Measurements from ENCODE around the gene CD200.

Gene CD200

GRCh38 chr3:112407888-112408702 is 75.1 kb downstream of the CD200 start:
- in situ Hi-C loops (cut with MboI; ENCODE audit: low sequenced_read_pairs) = no loop called here

GRCh38 chr3:112409041-112409440 is 76.1 kb downstream of the CD200 start:
- in situ Hi-C loops (cut with MboI; ENCODE audit: low sequenced_read_pairs) = no loop called here

DNA sequence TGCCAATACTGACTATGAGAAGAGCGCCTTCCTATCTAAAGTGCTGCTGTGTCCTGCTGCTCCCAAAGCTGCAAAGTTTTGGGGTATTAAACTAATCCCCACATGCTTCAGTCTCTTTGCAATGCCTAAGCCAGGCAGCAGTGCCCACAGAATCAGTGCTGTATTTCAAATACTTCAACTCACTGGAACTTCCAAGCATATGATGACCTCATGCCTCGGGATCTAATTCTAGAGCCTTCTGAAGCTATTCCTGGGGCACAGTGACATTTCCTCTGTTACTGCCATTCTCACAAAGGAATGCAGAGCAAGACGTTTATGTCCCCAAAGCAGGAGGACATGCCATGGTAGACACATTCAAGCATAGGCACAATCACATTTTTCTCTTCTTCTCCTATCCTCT is 78.5 kb downstream of the CD200 start:
- in situ Hi-C loops (cut with MboI; ENCODE audit: low sequenced_read_pairs) = no loop called here

Measured in hTERT RPE-1 (cell line).